ENCODE results near the gene LRRC4C. TPM values are rescaled to one million over a fixed set of nuclear protein-coding genes. Genes with fewer than 3 reads are reported as not detected.

LRRC4C gene
- total RNA-seq, 2 donors from 2014 or later: 1.3 TPM; not detected in 1

GRCh38 chr11:40975076-40975475, 484.4 kb downstream of the LRRC4C start:
- no peak overlapping the region for H3K27ac ChIP-seq
- no peaks in the 10 kb centered on the region for H3K27me3 ChIP-seq
- no peaks in the 10 kb centered on the region for H3K4me1 ChIP-seq
- no peak for DNase-seq
- no peaks in the 10 kb centered on the region for H3K36me3 ChIP-seq (replicated peaks in 1 of 2; ENCODE audit: insufficient read depth in 1 of 2, low read depth in 2 of 2)
- H3K9me3 ChIP-seq: peaks cover 0 to 6% (median 0%) of the 10 kb centered on the region in 3 donors
- intact Hi-C loops (cut with DNase I): no loop called here
- no peak overlapping the region for H3K4me3 ChIP-seq
- 66 to 83% methylated on average over 2 of the region's 2 CpGs for WGBS, 2 donors
- TF ChIP-seq POLR2A (IDR thresholded peaks at IDR 0.05) (no peak), CTCF (IDR thresholded peaks at IDR 0.05) (no peak)
- ATAC-seq: no peak

- no peaks in the 10 kb centered on the region for H3K36me3 ChIP-seq (replicated peaks in 1 of 2; ENCODE audit: insufficient read depth in 1 of 2, low read depth in 2 of 2)
- TF ChIP-seq POLR2A (IDR thresholded peaks at IDR 0.05) (no peak), CTCF (IDR thresholded peaks at IDR 0.05) (no peak)
- ATAC-seq (no peak), DNase-seq (no peak)
- no peaks in the 10 kb centered on the region for H3K4me1 ChIP-seq
- H3K9me3 ChIP-seq: peaks cover 0 to 6% (median 0%) of the 10 kb centered on the region in 3 donors
- 35 to 39% methylated on average over 3 of the region's 3 CpGs for WGBS, 2 donors
- intact Hi-C loops (cut with DNase I): no loop called here
- no peak overlapping the region for H3K4me3 ChIP-seq
- no peaks in the 10 kb centered on the region for H3K27me3 ChIP-seq
- no peak overlapping the region for H3K27ac ChIP-seq
These were observed 485.2 kb downstream of the LRRC4C start for GRCh38 chr11:40974186-40974795.

GRCh38 chr11:40958707-40959106, 500.7 kb downstream of the LRRC4C start:
- TF ChIP-seq CTCF (IDR thresholded peaks at IDR 0.05) (no peak), POLR2A (IDR thresholded peaks at IDR 0.05) (no peak)
- Histone ChIP-seq H3K9me3 (no peaks in the 10 kb centered on the region), H3K27me3 (no peaks in the 10 kb centered on the region), H3K27ac (no peak overlapping the region), H3K36me3 (replicated peaks in 1 of 2; ENCODE audit: insufficient read depth in 1 of 2, low read depth in 2 of 2) (no peaks in the 10 kb centered on the region), H3K4me3 (no peak overlapping the region), H3K4me1 (no peaks in the 10 kb centered on the region)
- DNase-seq (no peak), ATAC-seq (no peak)
- intact Hi-C loops (cut with DNase I): no loop called here

- H3K27ac ChIP-seq: no peak overlapping the region
- no peaks in the 10 kb centered on the region for H3K4me1 ChIP-seq
- TF ChIP-seq POLR2A (IDR thresholded peaks at IDR 0.05) (no peak), CTCF (IDR thresholded peaks at IDR 0.05) (no peak)
- no peak for ATAC-seq
- no peak overlapping the region for H3K4me3 ChIP-seq
- no peaks in the 10 kb centered on the region for H3K9me3 ChIP-seq
- no peak for DNase-seq
- no peaks in the 10 kb centered on the region for H3K36me3 ChIP-seq (replicated peaks in 1 of 2; ENCODE audit: insufficient read depth in 1 of 2, low read depth in 2 of 2)
- no peaks in the 10 kb centered on the region for H3K27me3 ChIP-seq
- 55 to 63% methylated on average over 1 of the region's 1 CpG for WGBS, 2 donors
- intact Hi-C loops (cut with DNase I): no loop called here
These were observed 507.0 kb downstream of the LRRC4C start for GRCh38 chr11:40952479-40952878.

- WGBS, 2 donors: 48 to 70% methylated on average over 4 of the region's 4 CpGs
- TF ChIP-seq POLR2A (IDR thresholded peaks at IDR 0.05) (no peak), CTCF (IDR thresholded peaks at IDR 0.05) (no peak)
- no peak for ATAC-seq
- no peaks in the 10 kb centered on the region for H3K4me1 ChIP-seq
- intact Hi-C loops (cut with DNase I): no loop called here
- no peak overlapping the region for H3K27ac ChIP-seq
- DNase-seq: no peak
- H3K27me3 ChIP-seq: no peaks in the 10 kb centered on the region
- no peak overlapping the region for H3K4me3 ChIP-seq
- no peaks in the 10 kb centered on the region for H3K36me3 ChIP-seq (replicated peaks in 1 of 2; ENCODE audit: insufficient read depth in 1 of 2, low read depth in 2 of 2)
- H3K9me3 ChIP-seq: no peaks in the 10 kb centered on the region
These were observed 521.5 kb downstream of the LRRC4C start for GRCh38 chr11:40938002-40938401.
